OCI-LY3 (cell line): Measurements from ENCODE around the gene RELCH.

Experiments
- CTCF ChIP-seq: fragments of 200-600, 300-600 bp; sonication (generic); IDR thresholded peaks from 2 replicates; pipeline ENCODE4 v1.5.1; 2014; ENCODE audit warnings: antibody characterized with exemption, low read length, low read depth
- EZH2phosphoT487 ChIP-seq: fragments of 200-600 bp; shearing (Covaris generic); IDR thresholded peaks from 2 replicates; pipeline ENCODE4 v1.6.1; 2018; ENCODE audit warnings: antibody characterized with exemption, mixed run types, low read depth

GRCh38 chr18:62321201-62321600 lies 134.1 kb downstream of the RELCH start:
- no peak for TF ChIP-seq CTCF
- TF ChIP-seq EZH2phosphoT487: no peak
